HepG2 (cell line): ENCODE results near the gene THSD4. TPM values are rescaled to one million over a fixed set of nuclear protein-coding genes. Genes with fewer than 3 reads are reported as not detected.
A peak's percentile ranks its signal among the peaks of the same experiment; 100 is the strongest.

Experiments
- ATAC-seq: fragments of 200-7000 bp; cut with Tn5 transposase; 3 replicates; pipeline ENCODE4 v1.9.1; 2020; ENCODE audit warnings: mild to moderate bottlenecking, moderate library complexity
- BruUV-seq: library from RNA; stranded (reverse); fragments of 400-500 nt; replicated peaks from 2 replicates; lab custom pipeline; 2021; lab: Mats Ljungman, UMichigan
- CTCF ChIA-PET: fragments of 300-600 bp; formaldehyde crosslinking; extraction: SDS; loops from one replicate; lab custom pipeline; 2021; ENCODE audit warnings: low total read pairs, inconsistent platforms, low intra/inter-chr PET ratio; lab: Yijun Ruan, JAX
- POLR2A ChIA-PET: fragments of 350-600 bp; sonication (Branson Sonifier 250); formaldehyde crosslinking; loops from one replicate; lab custom pipeline; 2020; ENCODE audit warnings: antibody characterized with exemption, inconsistent platforms; lab: Yijun Ruan, JAX
- DNase-seq: peaks from one replicate; pipeline ENCODE4 v3.0.0-alpha.2; 2015; ENCODE audit warnings: low spot score
- FAIRE-seq: peaks from 3 replicates; lab custom pipeline; 2011; peaks lifted over from hg19 to GRCh38; lab: Jason Lieb, UNC
- H2AFZ ChIP-seq: one replicate; pipeline ENCODE4 v1.6.1; 2011; ENCODE audit warnings: low read length, inconsistent platforms
- H3K27ac ChIP-seq: fragments of 300-600 bp; 3 replicates; pipeline ENCODE4 v1.8.0; 2011; ENCODE audit warnings: mixed run types, mild to moderate bottlenecking, mixed read lengths, low read length, inconsistent platforms; ENCODE audit not compliant: insufficient read depth; ENCODE audit errors: extremely low read length
- H3K27me3 ChIP-seq, 2 experiments: fragments of 200-600 bp in 1 of 2; 2 replicates in 1 of 2; 3 replicates in 1 of 2; pipeline versions ENCODE4 v1.6.0 to v1.8.0; 2011; ENCODE audit warnings: low read length in 2 of 2, mild to moderate bottlenecking in 2 of 2, moderate library complexity in 2 of 2, inconsistent platforms in 1 of 2; ENCODE audit not compliant: insufficient read depth in 2 of 2, control insufficient read depth in 1 of 2
- H3K36me3 ChIP-seq, 2 experiments: fragments of 200-600 bp in 1 of 2; replicated peaks in 1 of 2; 2 replicates in 1 of 2; 3 replicates in 1 of 2; pipeline versions ENCODE4 v1.5.1 to v1.8.0; 2011; ENCODE audit warnings: low read length in 2 of 2, inconsistent platforms in 1 of 2; ENCODE audit not compliant: insufficient read depth in 2 of 2, control insufficient read depth in 1 of 2
- H3K4me1 ChIP-seq: 2 replicates; pipeline ENCODE4 v1.5.1; 2012; ENCODE audit warnings: low read length, inconsistent platforms; ENCODE audit not compliant: insufficient read depth
- H3K4me2 ChIP-seq: 2 replicates; pipeline ENCODE4 v1.6.0; 2011; ENCODE audit warnings: low read depth, low read length, inconsistent platforms
- H3K4me3 ChIP-seq, 3 experiments: fragments of 200-600 bp in 1 of 3; sonication (generic), shearing (Covaris generic) in 1 of 3; replicated peaks in 1 of 3; 2 replicates each; pipeline ENCODE4 v1.5.1; 2011 to 2016; ENCODE audit warnings: low read length in 3 of 3, inconsistent platforms in 2 of 3, low read depth in 2 of 3, mild to moderate bottlenecking in 2 of 3, control low read depth in 1 of 3, mixed read lengths in 1 of 3; ENCODE audit not compliant: insufficient read depth in 1 of 3
- H3K79me2 ChIP-seq: one replicate; pipeline ENCODE4 v1.6.1; 2011; ENCODE audit warnings: low read length, inconsistent platforms; ENCODE audit not compliant: insufficient read depth
- H3K9ac ChIP-seq: 2 replicates; pipeline ENCODE4 v1.6.0; 2011; ENCODE audit warnings: mild to moderate bottlenecking, low read depth, low read length, inconsistent platforms; ENCODE audit not compliant: insufficient read depth
- H3K9me3 ChIP-seq: 2 replicates; pipeline ENCODE4 v1.5.1; 2012; ENCODE audit warnings: mild to moderate bottlenecking, low read length
- H4K20me1 ChIP-seq: 2 replicates; pipeline ENCODE4 v1.6.0; 2011; ENCODE audit warnings: inconsistent platforms, mild to moderate bottlenecking, low read length, moderate library complexity; ENCODE audit not compliant: insufficient read depth
- SP140L ChIP-seq: sonication (generic); formaldehyde crosslinking; IDR thresholded peaks from 2 replicates; pipeline ENCODE4 v1.4.0; 2020; ENCODE audit warnings: missing genetic modification reagents, borderline replicate concordance
- ZBTB40 ChIP-seq, 2 experiments: fragments of 450-650 bp in 1 of 2; sonication (generic) in 1 of 2; formaldehyde crosslinking in 1 of 2; IDR thresholded peaks; 2 replicates each; pipeline versions ENCODE4 v1.6.1 to v1.8.0; 2016 to 2022; ENCODE audit warnings: antibody characterized with exemption in 1 of 2, mild to moderate bottlenecking in 1 of 2, missing genetic modification reagents in 1 of 2
- WGBS: methylation state at CpG from one replicate; pipeline ENCODE4 v1.1.6; 2017; ENCODE audit warnings: low lambda C conversion rate; 5-methylcytosine and 5-hydroxymethylcytosine counted together
- in situ Hi-C: cut with HindIII; loops from 2 replicates; pipeline ENCODE4 v1.10.0; 2017; ENCODE audit warnings: low pct_unique_long_range_greater_than_20kb; ENCODE audit not compliant: extremely low pct_ligation_motif_present
- intact Hi-C: fragments of 100-400 bp; cut with micrococcal nuclease; formaldehyde crosslinking; loops from one replicate; pipeline ENCODE4 v1.10.0; 2022; ENCODE audit not compliant: unreplicated experiment
- polyA plus RNA-seq, 8 experiments: library from polyadenylated mRNA; depleted of rRNA in 3 of 8; stranded (reverse) in 7 of 8; unstranded in 1 of 8; fragments of >200 nt; fragmentation: Illumina TruSeq in 4 of 8; extraction: Trizol in 4 of 8; gene quantifications; 2 replicates each; pipeline versions ENCODE4 v1.2.1 to v1.2.3, GENCODE V29; 2011 to 2016; ENCODE audit warnings: low read depth in 4 of 8, missing spikeins in 1 of 8, mixed read lengths in 1 of 8; ENCODE audit not compliant: insufficient read depth in 1 of 8
- total RNA-seq, 5 experiments: library from RNA; depleted of rRNA; stranded (reverse); fragments of >200 nt; fragmentation: Illumina TruSeq; extraction: Trizol; gene quantifications; 2 replicates each; pipeline ENCODE4 v1.2.3, GENCODE V29; 2016; ENCODE audit warnings: low read depth in 1 of 5

The THSD4 gene
- total and polyA plus RNA-seq, 2 of the 13 experiments (the other 11 are each of a cell fraction or from before 2014, with no cell fraction given): 0.07 to 0.21 TPM

GRCh38 chr15:71649894-71650293 is 534.6 kb downstream of the THSD4 start:
- H3K4me2 ChIP-seq: no peak overlapping the region
- POLR2A ChIA-PET: no interaction called here
- FAIRE-seq (no peak), DNase-seq (no peak), ATAC-seq (no peak)
- H3K4me1 ChIP-seq: peaks cover 37% of the 10 kb centered on the region
- H3K27ac ChIP-seq: no peak overlapping the region
- no peak overlapping the region for H3K9ac ChIP-seq
- peaks cover 0 to 8% of the 10 kb centered on the region in 2 experiments; a peak in 1 of 5 replicates for H3K27me3 ChIP-seq
- no TSS peak for BruUV-seq
- H3K36me3 ChIP-seq: no peaks in the 10 kb centered on the region
- H3K9me3 ChIP-seq: no peaks in the 10 kb centered on the region; the same call in 1 of the 2 replicates
- H2AFZ ChIP-seq: no peak overlapping the region
- no peaks in the 10 kb centered on the region for H3K79me2 ChIP-seq
- WGBS: 35% methylated on average over 3 of the region's 3 CpGs
- intact Hi-C loops (no loop called here), in situ Hi-C loops (no loop called here)
- CTCF ChIA-PET: no interaction called here
- H3K4me3 ChIP-seq: no peak overlapping the region
- peak; percentile 43; the same call in 1 of the 2 replicates for TF ChIP-seq ZBTB40 (IDR thresholded peaks at IDR 0.05)
- TF ChIP-seq ZBTB40 (CRISPR knock-in tag; IDR thresholded peaks at IDR 0.05): peak; percentile 98
- TF ChIP-seq SP140L: no peak
- H4K20me1 ChIP-seq: no peaks in the 10 kb centered on the region
